Renal pelvis (tissue), 4 donors: ENCODE measurements around the gene ADCY1. TPM values are rescaled to one million over a fixed set of nuclear protein-coding genes. Genes with fewer than 3 reads are reported as not detected.

Experiments used
- DNase-seq: peaks from one replicate; pipeline ENCODE4 v3.0.0-alpha.2; 2013
- polyA plus RNA-seq, 3 donors: library from polyadenylated mRNA; unstranded; fragments of 120-200 nt; gene quantifications; one replicate each; pipeline ENCODE4 v1.2.1, GENCODE V29; 2013; ENCODE audit not compliant: insufficient read length in 3 of 3

The ADCY1 gene
- polyA plus RNA-seq, 3 donors = 3.6 to 3.8 (median 3.7) TPM

GRCh38 chr7:45592230-45592991 is 18.2 kb downstream of the ADCY1 start:
- no peak for DNase-seq

- no peak for DNase-seq
Measured at GRCh38 chr7:45593121-45593541, 19.0 kb downstream of the ADCY1 start.

GRCh38 chr7:45593877-45594276 is 19.7 kb downstream of the ADCY1 start:
- no peak for DNase-seq

- DNase-seq = no peak
Measured at GRCh38 chr7:45594745-45595535, 20.8 kb downstream of the ADCY1 start.

- DNase-seq = no peak
Measured at GRCh38 chr7:45595809-45596664, 21.9 kb downstream of the ADCY1 start.

GRCh38 chr7:45596665-45597095 is 22.5 kb downstream of the ADCY1 start:
- DNase-seq = no peak

- no peak for DNase-seq
Measured at GRCh38 chr7:45597286-45597984, 23.3 kb downstream of the ADCY1 start.

GRCh38 chr7:45598886-45599520 is 24.8 kb downstream of the ADCY1 start:
- no peak for DNase-seq

- DNase-seq = no peak
Measured at GRCh38 chr7:45599851-45600706, 25.9 kb downstream of the ADCY1 start.

GRCh38 chr7:45601094-45601493 is 26.9 kb downstream of the ADCY1 start:
- no peak for DNase-seq

GRCh38 chr7:45601816-45602540 is 27.8 kb downstream of the ADCY1 start:
- DNase-seq = no peak

GRCh38 chr7:45606050-45606449 is 31.9 kb downstream of the ADCY1 start:
- DNase-seq = no peak

GRCh38 chr7:45606931-45607330 is 32.8 kb downstream of the ADCY1 start:
- DNase-seq = no peak

GRCh38 chr7:45609180-45609579 is 35.0 kb downstream of the ADCY1 start:
- DNase-seq = no peak

- no peak for DNase-seq
Measured at GRCh38 chr7:45610019-45610418, 35.9 kb downstream of the ADCY1 start.

GRCh38 chr7:45610660-45611299 is 36.6 kb downstream of the ADCY1 start:
- no peak for DNase-seq

- no peak for DNase-seq
Measured at GRCh38 chr7:45617166-45617565, 43.0 kb downstream of the ADCY1 start.

GRCh38 chr7:45622058-45622457 is 47.9 kb downstream of the ADCY1 start:
- DNase-seq = no peak

GRCh38 chr7:45623157-45623556 is 49.0 kb downstream of the ADCY1 start:
- no peak for DNase-seq
